ENCODE measurements around the gene ANKFY1. TPM values are rescaled to one million over a fixed set of nuclear protein-coding genes. Genes with fewer than 3 reads are reported as not detected.

The ANKFY1 gene
- total RNA-seq = 10 to 100 TPM; 17.9 to 40.5 TPM

- peak; percentile 24 to 80 (median 79) for TF ChIP-seq POLR2A (IDR thresholded peaks at IDR 0.05)
- peak in 4 of 7 experiments; percentile 12 to 33 (median 15) for TF ChIP-seq CTCF (IDR thresholded peaks at IDR 0.05)
- 0 to 1% methylated on average over 18 to 81 of the region's 85 CpGs for WGBS, 2 donors
- Histone ChIP-seq H3K36me3 (replicated peaks in 1 of 2; ENCODE audit: insufficient read depth in 1 of 2, low read depth in 2 of 2) (no peaks in the 10 kb centered on the region), H3K27me3 (no peaks in the 10 kb centered on the region), H3K27ac (peak within 1 kb of the TSS; percentile 42 to 88 (median 75)), H3K9me3 (no peaks in the 10 kb centered on the region), H3K4me1 (peaks cover 22% of the 10 kb centered on the region), H3K4me3 (peak within 1 kb of the TSS; percentile 44 to 96)
- intact Hi-C loops (cut with DNase I) = no loop called here
- ATAC-seq (peak; percentile 99), DNase-seq (peak; percentile 95 to 96 (median 96))
These were observed at the start of gene ANKFY1 for GRCh38 chr17:4263282-4264215. Gene ANKFY1 (minus strand): TSS chr17:4263979. CDS start chr17:4263941, 38 bp downstream.

- 45 to 46% methylated on average over 6 of the region's 6 CpGs for WGBS, 2 donors
- Histone ChIP-seq H3K4me3 (no peak overlapping the region), H3K9me3 (no peaks in the 10 kb centered on the region), H3K27ac (peak overlapping the region in 3 of 4 donors; percentile 6 to 29 (median 17)), H3K36me3 (replicated peaks in 1 of 2; ENCODE audit: insufficient read depth in 1 of 2, low read depth in 2 of 2) (peaks cover 0 to 2% of the 10 kb centered on the region in 2 donors), H3K27me3 (no peaks in the 10 kb centered on the region), H3K4me1 (peaks cover 53% of the 10 kb centered on the region)
- intact Hi-C loops (cut with DNase I) = loop anchor here (10.0 kb wide), 1 partner anchor 94 kb away; no protein-coding TSS in a partner anchor
- TF ChIP-seq CTCF (IDR thresholded peaks at IDR 0.05) = no peak
- TF ChIP-seq POLR2A (IDR thresholded peaks at IDR 0.05) = no peak
- peak; percentile 22 to 59 (median 40) for DNase-seq
- peak; percentile 71 for ATAC-seq
These were observed 46.7 kb upstream of the ANKFY1 start for GRCh38 chr17:4310354-4311060.

GRCh38 chr17:4309897-4310296, 46.1 kb upstream of the ANKFY1 start:
- no peak overlapping the region for H3K4me3 ChIP-seq
- WGBS, 2 donors = 10 to 11% methylated on average over 1 of the region's 1 CpG
- H3K9me3 ChIP-seq = no peaks in the 10 kb centered on the region
- H3K27me3 ChIP-seq = no peaks in the 10 kb centered on the region
- TF ChIP-seq POLR2A (IDR thresholded peaks at IDR 0.05) = no peak
- TF ChIP-seq CTCF (IDR thresholded peaks at IDR 0.05) = no peak
- peaks cover 0 to 2% of the 10 kb centered on the region in 2 donors for H3K36me3 ChIP-seq (replicated peaks in 1 of 2; ENCODE audit: insufficient read depth in 1 of 2, low read depth in 2 of 2)
- intact Hi-C loops (cut with DNase I) = loop anchor here (10.0 kb wide), 2 partner anchors 95 kb away; no protein-coding TSS in a partner anchor
- no peak for ATAC-seq
- DNase-seq = no peak
- H3K27ac ChIP-seq = peak overlapping the region in 1 of 4 donors; percentile 17
- H3K4me1 ChIP-seq = peaks cover 53% of the 10 kb centered on the region

- no peak for TF ChIP-seq POLR2A (IDR thresholded peaks at IDR 0.05)
- TF ChIP-seq CTCF (IDR thresholded peaks at IDR 0.05) = no peak
- H3K27ac ChIP-seq = no peak overlapping the region
- H3K4me1 ChIP-seq = peaks cover 36% of the 10 kb centered on the region
- no peaks in the 10 kb centered on the region for H3K9me3 ChIP-seq
- no peak overlapping the region for H3K4me3 ChIP-seq
- H3K36me3 ChIP-seq (replicated peaks in 1 of 2; ENCODE audit: insufficient read depth in 1 of 2, low read depth in 2 of 2) = peaks cover 0 to 2% of the 10 kb centered on the region in 2 donors
- WGBS, 2 donors = 92 to 96% methylated on average over 7 of the region's 7 CpGs
- intact Hi-C loops (cut with DNase I) = loop anchor here (10.0 kb wide), 1 partner anchor 93 kb away; no protein-coding TSS in a partner anchor
- no peaks in the 10 kb centered on the region for H3K27me3 ChIP-seq
- DNase-seq (no peak), ATAC-seq (no peak)
These were observed 43.6 kb upstream of the ANKFY1 start for GRCh38 chr17:4307179-4307930.

All from body of pancreas (tissue), 4 donors.